Stimulated activated CD8-positive, alpha-beta memory T cell treated with anti-CD3 and anti-CD28 coated beads, Interleukin-4, amount 100 ng/mL, for 48 hours (primary cell): ENCODE data around the gene SH3TC2.

Experiments
- DNase-seq: peaks from one replicate; pipeline ENCODE4 v3.0.0-alpha.2; 2020

SH3TC2 gene

DNA sequence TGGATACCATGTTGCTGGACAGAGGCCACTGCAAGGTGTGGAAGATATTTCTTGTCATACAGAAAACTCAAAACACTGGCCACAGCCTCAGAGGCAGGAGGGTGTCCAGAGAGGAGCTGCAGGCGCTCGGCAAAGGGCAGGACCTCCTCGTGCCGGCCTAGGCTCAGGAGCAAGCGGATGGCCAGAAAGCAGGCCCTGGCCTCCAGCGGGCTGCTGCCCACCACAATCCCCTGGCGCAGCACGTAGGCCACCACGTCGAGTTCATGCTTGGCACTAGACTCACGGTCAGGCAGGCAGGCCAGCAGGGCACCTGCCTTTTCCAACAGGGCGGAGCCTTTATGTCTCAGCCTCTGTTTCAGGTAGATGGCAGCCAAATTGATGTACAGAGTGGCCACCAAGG, 35.2 kb downstream of the SH3TC2 start:
- DNase-seq: no peak

DNA sequence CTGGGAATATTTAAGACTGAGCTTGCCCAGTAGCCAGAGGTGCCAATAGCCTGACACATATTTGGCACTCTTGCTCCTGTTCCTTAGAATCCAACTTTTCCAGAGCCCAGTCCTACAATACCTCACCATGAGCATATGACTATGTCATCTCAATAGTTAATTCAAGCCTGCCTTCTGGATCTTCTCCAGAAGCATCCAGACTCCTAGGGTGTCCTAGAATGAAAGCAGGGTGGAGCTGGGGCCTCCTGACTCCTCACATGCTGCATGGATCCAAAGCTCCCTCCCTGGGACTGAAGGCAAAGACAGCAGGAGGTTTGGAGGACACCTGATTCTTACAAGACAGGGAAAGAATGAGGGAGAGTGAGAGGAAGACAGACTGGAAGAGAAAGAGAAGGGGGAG, 37.9 kb downstream of the SH3TC2 start:
- DNase-seq: no peak

DNA sequence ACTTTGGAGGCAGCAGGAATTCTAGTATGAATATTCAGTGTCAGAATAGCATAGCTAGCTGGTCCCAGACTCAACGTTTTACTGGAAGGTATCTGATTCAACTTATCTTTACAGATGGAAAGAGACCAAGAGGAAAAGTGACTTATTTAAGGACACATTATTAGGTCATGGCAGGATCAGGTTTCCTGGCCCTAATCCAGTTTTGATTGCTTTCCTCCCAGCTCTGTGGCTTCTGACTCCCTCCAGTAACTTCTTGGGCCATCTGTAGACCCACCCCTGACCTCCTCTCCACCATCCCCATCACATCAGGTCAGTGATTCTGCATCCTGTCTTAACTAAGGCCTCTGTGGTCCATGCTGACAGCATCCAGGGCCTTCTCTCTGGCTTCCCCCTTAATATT, 38.4 kb downstream of the SH3TC2 start:
- DNase-seq: no peak

DNA sequence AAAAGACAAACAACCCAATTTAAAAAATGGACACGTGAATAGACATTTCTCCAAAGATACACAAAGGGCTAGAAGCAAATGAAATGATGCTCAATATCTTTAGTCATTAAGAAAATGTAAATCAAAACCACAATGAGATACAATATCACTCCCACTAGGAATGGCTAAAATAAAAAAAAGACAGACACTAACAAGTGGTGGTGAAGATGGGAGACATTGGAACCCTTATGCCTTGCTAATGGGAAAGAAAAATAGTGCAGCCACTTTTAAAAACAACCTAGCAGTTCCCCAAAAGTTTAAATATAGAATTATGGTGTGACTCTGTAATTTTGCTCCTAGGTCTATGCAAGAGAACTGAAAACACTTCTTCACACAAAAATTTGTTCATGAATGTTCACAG, 40.7 kb downstream of the SH3TC2 start:
- DNase-seq: no peak

DNA sequence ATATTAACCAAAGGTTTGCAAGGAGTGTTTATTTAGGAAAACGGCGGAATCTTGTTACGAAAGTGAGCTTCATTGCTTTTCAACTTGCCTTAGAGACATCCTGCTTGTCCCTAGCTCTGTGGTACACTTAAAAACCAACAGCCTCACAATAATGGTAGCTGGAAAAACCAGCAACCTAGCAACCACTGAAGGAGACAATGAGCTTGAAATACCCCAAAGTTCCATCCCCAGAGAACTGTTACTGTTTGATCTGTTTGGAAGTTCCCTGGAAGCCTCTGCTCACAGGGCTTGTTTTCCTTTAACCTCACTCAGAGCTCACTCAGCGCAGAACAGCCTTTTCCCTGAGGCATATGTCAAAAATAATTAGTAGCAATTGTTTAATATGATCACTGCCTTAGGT, 43.2 kb downstream of the SH3TC2 start:
- DNase-seq: no peak

DNA sequence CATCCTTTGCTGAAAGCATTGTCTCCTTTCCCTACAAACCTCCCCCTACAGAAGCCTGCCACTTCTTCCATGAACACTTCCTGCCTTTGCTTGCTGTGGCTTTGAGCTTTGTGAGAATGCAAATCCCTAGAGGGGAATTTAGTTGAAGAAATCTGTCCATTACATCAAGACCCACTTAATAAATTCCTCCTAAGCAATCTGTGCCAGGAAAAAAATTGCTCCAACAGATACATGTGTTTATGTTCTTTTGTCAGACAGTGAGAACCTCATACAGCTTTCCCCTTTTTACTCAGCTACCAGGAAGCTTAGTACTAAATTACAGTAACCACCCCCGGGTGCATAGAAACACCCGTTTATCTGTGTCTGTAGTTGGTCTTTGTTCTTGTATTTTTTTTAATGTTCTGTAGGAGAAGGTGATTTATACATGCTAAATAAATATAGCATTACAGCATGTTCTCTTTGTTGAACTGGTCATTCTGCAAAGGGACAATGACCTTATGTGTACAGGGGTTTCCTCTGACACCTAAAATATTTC, 43.9 kb downstream of the SH3TC2 start:
- DNase-seq: no peak

DNA sequence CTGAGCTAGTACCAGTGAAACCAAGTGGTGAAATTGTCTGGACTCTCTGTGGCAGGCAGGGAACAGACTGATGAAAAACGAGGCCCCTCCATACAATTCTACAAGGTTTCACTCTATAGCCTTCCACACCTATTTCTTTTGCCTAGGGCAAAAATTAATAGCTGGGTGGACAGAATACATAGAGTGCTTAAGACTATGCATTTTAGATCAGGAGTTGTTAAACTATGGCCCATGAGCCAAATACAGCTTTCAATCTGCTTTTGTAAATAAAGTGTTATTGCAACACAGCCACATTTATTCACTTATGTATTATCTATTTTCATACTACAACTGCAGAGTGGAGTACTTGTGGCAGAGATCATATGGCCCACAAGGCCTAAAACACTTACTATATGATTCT, 45.2 kb downstream of the SH3TC2 start:
- no peak for DNase-seq

DNA sequence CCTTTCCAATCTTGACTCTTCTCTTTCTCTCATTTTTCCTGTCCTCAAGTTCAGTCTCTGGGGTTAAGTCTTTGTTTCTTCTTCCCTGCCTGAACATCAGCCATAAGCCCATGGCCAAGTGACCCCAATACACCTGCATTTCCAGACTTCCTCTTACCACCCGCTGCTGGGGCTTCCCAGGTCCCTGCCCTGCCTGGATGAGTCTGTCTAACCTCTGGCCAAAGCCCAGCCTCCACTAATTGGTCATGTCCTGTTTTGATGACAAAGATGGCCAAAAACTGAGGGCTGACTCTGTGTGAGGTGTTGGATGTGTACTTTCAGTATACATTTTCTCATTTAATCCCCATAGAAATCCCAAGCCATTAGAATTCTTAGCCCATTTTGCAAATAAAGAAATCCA, 47.3 kb downstream of the SH3TC2 start:
- DNase-seq: no peak

DNA sequence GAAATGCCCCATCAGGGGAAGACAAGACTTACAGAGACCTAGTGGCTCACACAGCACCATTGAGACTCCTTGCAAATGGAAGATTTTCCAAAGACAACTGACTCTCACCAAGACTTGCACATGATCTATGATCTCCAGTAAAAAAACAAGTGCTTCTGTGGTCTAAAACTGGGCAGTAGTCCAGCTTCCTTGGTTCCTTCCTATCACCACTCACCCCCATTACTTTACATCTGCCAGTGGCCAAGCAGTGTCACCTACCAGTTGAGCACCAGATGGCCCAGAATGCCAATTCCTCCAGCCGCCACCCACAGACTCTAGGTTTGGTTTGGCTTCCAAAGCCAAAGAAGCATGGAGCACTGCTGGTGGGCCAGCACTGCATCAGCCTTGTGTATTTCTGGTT, 47.7 kb downstream of the SH3TC2 start:
- no peak for DNase-seq

DNA sequence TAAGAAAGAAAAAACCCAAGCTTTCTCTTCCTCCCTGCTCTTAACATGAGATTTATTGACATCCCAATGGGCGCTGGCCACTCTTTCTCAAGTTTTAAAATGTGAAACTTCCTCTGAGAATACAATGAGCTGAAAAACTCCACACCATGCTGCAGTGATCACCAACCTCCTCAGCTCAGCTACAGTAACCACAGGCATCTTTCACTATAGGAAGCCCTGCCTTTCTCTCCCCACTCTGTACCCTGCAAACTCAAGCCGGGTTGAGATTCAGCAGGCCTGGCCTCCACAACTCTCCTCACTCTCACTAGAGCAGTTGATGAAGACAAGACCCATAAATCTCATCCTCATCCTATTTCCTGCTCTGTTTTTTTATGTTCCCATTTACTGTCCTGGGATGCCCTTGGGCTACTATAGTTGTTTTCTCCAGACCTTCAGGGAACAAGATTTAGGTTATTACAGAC, 48.3 kb downstream of the SH3TC2 start:
- DNase-seq: no peak

DNA sequence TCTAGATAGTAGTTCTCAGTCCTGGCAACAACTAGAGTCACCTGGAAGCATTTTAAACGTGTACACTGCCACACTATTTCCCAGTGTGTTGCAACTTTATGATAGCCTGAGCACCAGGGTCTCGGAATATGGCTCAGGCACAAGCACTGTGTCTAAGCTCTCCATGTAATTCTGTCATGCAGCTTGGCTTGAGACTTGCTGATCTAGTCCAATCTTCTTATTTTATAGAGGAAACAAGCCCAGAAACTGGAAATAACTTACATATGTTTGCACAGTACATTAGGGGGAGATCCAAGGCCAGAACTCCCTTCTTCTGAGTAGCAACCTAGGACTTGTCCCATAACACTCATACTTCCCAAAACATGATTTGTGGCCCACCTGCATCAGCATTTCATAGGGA, 49.1 kb downstream of the SH3TC2 start:
- no peak for DNase-seq

DNA sequence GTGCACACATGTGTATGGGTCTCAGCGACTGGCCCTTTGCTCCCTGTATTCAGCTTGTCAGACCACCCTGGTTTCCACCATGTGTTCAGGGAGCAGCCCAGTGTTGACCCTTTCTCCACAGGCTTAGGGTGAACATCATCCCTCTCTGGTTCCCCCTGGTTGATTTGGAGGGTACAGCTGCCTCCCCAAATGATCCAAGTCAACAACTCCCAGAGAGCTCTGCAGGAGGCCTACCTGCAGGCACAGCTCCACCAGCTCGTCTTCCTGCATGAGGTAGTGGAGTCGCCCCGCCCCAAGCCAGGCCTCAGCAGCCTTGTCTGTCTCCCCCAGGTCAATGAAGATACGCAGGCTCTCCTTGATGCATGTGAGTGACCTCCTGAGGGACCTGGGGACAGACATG, 50.5 kb downstream of the SH3TC2 start:
- no peak for DNase-seq

DNA sequence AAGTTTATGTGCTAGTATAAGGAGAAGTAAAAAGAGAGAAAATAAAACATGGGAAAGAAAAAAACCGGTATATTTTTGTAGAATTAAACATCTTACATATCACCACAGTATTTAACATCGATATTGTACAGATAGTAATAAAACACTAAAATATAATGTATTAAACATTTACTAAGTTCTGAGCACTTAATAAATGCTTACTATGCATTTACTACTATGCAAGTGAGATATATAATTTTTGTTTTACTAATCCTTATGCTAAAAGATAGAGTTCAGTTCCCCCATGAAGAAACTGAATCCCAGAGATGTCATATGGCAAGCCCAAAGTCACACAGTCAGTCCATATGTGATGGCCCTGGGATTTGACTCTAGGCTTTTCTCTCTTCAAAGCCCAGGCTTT, 51.1 kb downstream of the SH3TC2 start:
- no peak for DNase-seq

DNA sequence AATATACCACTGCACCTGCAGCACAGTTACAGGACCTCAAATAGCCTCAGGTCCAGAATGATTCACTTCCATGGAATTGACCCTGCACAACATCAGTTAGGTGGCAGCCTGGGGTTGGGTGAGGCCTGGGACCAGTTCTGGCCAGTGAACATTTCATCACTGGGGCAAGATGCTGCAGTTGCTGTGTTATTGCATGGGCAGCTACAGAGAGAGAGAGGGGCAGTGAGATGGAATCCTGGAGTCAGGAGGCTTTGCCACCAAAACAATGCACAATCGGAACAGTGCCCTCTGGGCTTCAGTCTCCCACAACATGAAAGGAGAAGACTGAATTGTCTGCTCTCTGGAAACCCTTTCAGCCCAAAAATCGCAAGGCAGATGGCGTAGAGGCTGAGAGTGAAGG, 51.8 kb downstream of the SH3TC2 start:
- no peak for DNase-seq

DNA sequence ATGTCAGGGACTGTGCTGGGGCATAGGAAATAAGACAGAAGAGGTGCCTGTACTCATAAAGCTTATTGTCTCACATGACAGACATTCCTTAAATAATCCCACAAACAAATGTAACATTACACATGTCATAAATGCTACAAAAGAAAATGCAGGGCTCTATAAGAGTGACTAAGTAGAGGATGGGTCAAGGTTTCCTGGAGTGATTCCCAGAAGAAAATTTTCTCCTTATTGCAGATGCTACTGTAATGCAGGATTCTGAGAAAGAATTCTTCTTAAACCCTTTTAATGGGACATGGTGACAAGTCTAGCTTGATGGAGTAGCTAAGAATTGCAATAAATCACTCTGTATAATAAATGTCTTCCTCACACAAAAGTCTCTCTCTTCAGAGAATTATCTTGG, 55.7 kb downstream of the SH3TC2 start:
- no peak for DNase-seq

DNA sequence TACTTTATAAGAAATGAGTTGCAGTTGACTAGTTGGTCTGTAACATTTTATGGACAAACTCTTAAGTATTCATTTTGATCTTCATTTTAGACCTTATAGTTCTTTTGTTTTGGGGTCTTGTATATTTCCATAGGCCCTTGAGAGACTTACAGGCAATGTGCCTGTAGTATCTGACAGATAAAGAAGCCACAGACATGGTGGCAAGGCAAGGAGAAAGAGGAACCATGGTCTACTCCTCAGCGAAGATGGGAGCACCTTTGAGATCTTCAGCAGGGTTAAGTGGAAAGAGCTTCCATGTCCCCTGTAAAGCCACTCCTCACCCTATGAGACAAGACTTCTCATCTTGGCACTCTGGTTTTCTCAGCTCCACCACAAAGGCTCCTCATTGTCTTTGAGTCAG, 56.4 kb downstream of the SH3TC2 start:
- no peak for DNase-seq

DNA sequence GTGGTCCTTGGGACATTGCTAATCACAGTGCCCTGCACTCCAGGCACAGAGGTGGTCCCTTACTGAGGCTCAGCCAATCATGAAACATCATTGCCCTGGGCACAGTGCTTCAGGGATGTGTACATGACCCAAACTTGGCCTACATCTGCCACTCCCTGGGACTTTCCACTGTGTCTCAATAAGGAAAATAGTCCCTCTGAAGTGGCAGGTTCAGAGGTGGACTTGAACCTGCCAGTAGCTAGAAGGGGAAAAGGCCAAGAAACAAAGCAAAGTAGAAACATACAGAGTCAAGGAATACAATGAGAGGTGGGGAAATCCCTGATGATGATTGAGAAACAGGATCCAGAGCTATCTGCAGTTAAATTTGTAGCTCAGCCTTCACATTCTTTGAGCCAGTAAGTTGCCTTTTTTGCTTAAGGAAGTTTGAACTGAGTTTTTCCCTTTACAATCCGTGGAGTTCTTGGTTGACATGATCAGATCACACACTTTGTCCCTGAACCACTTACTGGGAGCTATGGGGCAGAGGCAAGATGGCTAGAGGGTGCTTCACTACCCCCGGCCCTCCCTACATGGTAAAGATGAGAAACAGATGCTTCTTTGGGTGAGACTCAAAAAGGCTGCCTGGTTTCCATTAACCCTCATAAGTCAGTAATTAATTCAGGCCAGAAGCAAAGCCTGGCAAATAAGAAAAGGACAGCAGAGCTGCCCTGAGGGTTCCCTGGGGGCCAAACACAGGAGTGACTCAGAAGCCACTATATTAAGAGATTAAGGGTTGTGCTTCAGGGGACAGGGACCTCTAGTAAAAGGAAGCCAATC, 57.6 kb downstream of the SH3TC2 start:
- no peak for DNase-seq

DNA sequence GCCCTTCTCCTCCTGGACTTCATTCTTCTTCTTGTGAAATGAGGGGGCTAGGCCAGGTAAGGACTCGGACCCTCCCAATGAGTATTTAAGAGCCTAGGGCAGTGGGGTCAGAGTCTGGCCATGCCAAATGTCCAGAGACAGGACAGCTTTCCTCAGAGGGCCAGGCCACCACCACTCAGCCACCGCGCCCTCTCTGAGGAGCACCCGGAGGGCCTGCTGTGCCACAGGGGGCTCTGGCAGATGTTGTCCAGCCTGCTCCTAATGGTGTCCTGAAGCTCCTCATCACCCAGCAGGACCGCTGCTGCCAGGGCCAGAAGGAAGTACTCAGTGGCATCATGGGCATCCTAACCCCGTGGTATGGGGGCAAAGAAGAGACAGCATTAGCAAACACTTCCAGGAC, 58.3 kb downstream of the SH3TC2 start:
- DNase-seq: no peak

DNA sequence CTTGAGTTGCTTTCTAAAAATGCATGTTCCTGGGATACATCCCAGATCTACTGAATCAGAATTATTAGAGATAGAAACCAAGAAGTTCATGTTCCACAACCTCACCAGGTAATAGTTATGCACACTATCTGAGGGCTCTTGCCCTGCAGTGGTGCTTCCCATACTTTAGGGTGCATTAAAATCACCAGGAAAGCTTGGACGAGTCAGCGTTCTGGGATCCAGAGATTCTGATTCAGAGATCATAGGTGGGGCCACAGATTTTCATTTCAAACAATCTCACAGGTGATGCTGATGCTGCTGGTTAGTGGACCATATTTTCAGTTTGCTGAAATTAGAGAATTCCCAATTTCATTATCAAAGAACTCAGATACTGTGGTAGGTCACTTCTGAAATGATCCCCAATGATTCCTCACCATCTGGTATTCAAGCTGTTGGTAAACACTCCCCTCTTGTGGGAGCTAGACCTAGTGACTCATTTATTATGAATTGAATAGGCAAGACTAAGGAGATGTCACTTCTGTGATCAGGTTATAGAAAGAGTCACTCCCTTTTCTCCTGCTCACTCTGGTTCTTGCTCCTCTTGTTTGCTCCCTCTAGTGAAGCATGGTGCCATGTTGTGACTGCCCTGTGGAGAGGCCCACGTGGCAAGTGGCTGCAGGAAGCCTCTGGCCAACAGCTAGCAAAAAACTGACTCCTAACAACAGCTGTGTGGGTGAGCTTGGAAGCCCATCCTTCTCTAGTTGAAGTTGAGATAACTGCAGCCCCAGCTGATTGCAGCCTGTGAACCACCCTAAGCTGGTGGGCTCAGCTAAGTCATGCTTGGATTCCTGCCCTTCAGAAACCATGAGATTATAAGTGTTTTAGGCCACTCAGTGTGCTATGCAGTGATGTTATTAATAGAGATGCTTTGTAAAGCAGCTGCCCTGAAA, 59.8 kb downstream of the SH3TC2 start:
- no peak for DNase-seq

DNA sequence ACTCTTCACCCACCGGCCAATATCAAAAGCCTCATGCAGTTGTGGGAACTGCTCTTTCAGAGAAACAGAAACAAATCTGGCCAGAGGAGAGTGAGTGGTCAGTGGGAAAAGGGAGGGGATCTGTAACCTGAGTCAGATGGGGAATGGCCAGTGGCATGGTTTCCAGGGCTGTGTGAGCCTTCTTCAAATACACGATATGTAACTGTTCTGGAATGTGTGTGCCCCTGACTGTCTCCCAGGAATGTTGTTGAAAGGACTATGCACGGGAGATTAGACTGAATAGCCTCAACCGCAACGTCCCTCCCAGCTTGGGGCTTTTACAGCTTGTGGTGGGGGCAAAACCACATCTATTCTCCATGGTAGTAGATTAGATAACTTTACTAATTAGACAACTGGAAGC, 60.8 kb downstream of the SH3TC2 start:
- DNase-seq: no peak

DNA sequence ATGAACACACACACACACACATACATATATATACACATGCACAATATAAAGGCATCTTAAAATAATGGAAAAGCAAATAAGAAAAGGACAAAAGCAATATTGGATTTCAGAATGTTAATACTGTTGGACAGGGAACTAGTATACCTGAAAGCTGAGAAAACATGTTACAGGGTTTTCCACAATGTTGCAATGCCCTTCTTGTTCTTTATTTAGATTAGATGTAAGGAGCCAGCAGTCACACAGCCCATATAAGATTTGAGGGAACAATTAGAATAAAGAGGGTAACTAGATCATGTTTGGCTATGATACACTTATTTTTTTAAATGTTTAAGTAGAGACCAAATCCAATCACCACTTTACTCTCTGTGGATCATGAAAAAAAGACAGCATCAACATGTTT, 61.7 kb downstream of the SH3TC2 start:
- DNase-seq: no peak

DNA sequence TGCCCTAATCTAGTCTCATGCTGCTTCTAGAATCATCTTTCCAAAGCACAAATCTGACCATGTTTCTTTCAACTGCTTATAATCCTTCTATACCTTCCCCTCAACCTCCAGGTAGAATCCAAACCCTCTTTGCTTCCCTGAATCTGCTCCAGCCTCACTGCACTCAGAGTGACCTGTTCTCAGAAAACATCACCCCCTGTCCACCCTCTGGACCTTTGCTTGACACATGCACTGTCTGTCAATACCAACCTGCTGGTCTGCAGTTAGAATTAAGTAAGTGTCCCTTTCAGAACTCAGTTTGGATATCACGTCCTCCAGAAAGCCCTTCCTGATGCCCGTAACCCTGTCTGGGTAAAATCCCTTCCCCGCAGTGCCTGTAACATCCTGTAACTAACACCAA, 63.1 kb downstream of the SH3TC2 start:
- DNase-seq: no peak

DNA sequence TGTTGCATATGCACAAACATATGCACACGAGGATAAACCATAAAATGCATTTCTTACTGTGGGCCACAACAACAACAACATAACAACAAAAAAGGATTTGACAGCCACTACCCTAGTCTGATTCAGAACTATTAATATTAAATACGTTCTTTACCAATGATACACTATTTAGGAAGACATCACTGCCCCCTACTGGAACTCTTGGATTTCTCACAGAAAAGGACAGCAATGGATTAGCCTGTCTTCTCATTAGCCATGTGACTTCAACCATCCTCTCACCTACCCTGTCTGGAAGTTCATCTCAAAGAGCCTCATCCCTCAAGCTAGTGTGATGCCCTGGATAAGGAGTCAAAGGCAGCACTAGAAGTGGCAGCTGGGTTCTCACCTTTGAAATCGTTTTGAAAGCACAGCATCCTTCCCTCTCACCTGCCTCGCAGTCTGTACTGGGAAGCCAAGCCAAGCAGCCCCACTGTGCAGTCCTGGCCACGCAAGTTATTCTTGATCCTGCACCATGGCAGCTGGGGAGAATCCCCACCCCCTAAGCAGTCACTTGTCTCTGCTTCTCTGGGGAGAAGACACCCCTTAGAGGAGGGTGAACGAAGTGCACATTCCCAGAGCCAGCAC, 64.6 kb downstream of the SH3TC2 start:
- no peak for DNase-seq
